ENCODE data around the gene SLC41A3.

DNA sequence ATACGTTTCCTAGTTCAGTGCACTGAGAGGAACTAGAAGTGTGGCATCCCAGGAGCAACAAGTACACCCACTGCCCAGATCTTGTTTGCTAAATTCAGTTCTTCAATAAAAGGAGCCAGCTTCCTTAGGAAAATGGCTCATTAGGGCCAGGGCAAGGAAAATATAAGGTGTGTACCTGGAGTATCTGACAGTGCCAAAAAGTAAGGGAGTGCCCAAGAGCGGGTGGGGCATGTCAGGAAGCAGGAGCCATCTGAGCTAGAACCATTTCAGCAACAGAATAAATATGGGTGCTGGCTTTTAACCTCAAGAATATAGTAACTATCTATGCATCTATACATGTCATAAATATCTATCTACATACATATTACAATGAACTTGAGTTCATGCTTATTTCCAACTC, 44.1 kb downstream of the SLC41A3 start:
- TF ChIP-seq, protein P1, sequence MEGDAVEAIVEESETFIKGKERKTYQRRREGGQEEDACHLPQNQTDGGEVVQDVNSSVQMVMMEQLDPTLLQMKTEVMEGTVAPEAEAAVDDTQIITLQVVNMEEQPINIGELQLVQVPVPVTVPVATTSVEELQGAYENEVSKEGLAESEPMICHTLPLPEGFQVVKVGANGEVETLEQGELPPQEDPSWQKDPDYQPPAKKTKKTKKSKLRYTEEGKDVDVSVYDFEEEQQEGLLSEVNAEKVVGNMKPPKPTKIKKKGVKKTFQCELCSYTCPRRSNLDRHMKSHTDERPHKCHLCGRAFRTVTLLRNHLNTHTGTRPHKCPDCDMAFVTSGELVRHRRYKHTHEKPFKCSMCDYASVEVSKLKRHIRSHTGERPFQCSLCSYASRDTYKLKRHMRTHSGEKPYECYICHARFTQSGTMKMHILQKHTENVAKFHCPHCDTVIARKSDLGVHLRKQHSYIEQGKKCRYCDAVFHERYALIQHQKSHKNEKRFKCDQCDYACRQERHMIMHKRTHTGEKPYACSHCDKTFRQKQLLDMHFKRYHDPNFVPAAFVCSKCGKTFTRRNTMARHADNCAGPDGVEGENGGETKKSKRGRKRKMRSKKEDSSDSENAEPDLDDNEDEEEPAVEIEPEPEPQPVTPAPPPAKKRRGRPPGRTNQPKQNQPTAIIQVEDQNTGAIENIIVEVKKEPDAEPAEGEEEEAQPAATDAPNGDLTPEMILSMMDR (IDR thresholded peaks at IDR 0.05; ENCODE audit: low read length), result no peak
- TF ChIP-seq EZH2 (IDR thresholded peaks at IDR 0.05; ENCODE audit: borderline replicate concordance, low read length), result no peak
